ENCODE results near the gene LGI2.
"Not testable (repeated sequence)": the region's sequence is repeated elsewhere in the genome, so short reads cannot be mapped to it uniquely, and the experiment has no call there.

LGI2 gene, protein sequence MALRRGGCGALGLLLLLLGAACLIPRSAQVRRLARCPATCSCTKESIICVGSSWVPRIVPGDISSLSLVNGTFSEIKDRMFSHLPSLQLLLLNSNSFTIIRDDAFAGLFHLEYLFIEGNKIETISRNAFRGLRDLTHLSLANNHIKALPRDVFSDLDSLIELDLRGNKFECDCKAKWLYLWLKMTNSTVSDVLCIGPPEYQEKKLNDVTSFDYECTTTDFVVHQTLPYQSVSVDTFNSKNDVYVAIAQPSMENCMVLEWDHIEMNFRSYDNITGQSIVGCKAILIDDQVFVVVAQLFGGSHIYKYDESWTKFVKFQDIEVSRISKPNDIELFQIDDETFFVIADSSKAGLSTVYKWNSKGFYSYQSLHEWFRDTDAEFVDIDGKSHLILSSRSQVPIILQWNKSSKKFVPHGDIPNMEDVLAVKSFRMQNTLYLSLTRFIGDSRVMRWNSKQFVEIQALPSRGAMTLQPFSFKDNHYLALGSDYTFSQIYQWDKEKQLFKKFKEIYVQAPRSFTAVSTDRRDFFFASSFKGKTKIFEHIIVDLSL

DNA sequence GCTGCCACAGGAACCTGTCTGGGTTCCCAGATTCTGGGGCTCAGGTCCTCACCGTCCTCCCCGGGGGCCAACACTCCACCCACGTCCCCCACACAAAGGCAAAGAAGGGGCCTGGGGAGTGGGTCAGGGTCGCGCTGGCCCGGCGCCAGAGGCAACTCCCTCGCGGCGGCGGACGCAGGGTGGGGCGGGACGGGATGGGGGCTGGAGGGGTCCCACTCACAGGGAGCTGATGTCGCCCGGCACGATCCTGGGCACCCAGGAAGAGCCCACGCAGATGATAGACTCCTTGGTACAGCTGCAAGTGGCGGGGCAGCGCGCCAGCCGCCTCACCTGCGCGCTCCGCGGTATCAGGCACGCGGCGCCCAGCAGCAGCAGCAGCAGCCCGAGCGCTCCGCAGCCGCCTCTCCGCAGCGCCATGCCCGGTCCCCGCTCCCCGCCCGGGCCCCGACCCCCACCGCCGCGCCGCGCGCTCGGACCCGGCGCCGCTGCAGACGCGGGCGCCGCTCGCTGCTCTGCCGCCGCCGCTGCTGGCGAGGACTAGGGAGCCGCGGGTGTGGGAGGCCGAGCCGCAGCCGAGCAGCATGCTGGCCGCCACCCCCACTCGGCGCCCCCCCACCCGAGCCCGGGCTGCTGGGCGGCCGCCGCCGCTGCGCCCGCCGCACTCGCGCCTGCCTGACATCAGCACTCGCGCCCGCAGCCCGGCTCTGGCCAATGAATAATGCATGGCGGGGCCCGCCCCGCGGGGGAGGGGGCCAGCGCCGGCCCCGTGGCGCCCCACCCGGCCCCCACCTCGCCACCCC, at the start of gene LGI2:
Gene LGI2, minus strand, starts transcription at position 670 of the 800 bp plus-strand sequence. Its CDS starts 253 bp downstream, at position 417.
- no peak for DNase-seq

- no peak for DNase-seq
Measured at GRCh38 chr4:25078523-25078922, 47.8 kb upstream of the LGI2 start.

GRCh38 chr4:25076625-25077398, 46.1 kb upstream of the LGI2 start:
- no peak for DNase-seq

- no peak for DNase-seq
Measured at GRCh38 chr4:25075851-25076250, 45.1 kb upstream of the LGI2 start.

- DNase-seq, result no peak
Measured at GRCh38 chr4:25075129-25075528, 44.4 kb upstream of the LGI2 start.

DNA sequence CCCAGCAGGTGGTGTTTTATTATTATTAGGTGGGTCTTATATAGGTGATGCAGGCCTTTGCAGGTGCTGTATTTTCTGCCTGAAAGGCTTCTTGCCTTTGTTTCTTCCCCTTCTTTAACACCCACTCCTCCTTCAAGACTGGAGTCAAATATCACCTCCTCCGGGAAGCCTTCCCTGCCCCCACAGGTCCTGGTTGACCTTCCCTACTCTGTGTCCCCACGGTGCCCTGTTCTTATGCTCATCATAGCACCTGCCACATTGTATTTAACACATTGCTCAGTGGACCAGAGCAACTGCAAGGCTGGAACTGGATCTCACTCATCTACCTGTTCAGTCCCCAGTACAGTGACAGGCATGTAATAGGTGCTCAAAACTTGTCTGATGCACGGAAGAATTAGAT, 39.8 kb upstream of the LGI2 start:
- no peak for DNase-seq

DNA sequence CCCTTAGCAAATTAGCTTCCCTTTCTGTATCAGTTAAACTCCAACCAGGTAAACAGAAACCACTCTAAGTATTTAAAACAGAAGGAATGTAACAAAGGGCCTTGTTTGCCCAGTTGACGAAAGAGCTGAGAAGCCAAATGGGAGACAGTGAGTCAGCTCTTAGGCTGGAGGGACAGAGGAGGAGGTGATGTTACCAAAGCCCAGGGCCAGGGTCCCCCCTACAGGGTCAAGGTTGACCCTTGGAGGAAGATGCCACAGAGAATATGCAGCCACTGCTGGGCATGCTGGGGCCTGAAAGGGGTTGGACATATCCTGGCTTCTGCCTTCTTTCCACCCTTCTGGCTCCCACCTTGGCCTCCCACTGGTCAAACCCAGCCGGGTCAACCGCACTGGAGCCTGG, 38.3 kb upstream of the LGI2 start:
- no peak for DNase-seq

- no peak for DNase-seq
Measured at GRCh38 chr4:25068386-25068785, 37.6 kb upstream of the LGI2 start.

- DNase-seq, result no peak
Measured at GRCh38 chr4:25065932-25066590, 35.3 kb upstream of the LGI2 start.

DNA sequence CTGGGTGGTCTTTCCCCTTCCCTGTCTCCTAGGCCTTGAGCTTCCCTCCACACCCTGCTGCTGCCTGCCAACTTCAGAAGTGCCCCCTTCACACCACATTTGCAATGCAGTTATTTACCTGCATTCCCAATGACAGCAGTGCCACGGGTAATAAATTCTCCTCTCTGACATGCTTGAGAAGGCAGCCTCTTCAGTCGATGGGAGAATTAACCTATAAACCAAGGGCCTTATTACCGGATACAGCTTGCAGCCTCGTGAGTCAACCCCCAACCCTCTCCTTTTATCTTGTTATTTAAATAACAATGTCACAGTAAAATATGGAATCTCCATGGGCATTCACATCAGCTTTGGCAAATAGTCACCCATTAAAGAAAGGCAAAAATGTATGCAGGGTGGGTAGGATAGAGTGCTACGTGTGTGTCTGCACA, 34.7 kb upstream of the LGI2 start:
- no peak for DNase-seq

GRCh38 chr4:25064447-25064846, 33.7 kb upstream of the LGI2 start:
- DNase-seq, result not testable (repeated sequence)

DNA sequence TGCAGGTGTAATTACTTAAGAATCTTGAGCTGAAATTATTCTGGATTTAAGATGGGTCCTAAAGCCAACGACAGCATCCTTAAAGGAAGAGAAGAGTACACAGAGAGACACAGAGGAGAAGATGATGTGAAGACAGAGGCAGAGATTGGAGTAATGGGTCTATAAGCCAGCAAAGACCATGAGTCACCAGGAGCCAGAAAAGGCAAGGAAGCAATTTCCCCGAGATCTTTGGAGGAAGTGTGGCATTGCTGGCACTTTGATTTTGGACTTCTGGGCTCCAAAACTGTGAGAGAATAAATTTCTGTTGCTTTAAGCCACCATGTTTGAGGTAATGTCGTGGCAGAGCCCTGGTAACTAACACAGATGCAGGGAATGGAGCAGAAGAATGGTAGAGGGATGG, 32.4 kb upstream of the LGI2 start:
- DNase-seq, result no peak

DNA sequence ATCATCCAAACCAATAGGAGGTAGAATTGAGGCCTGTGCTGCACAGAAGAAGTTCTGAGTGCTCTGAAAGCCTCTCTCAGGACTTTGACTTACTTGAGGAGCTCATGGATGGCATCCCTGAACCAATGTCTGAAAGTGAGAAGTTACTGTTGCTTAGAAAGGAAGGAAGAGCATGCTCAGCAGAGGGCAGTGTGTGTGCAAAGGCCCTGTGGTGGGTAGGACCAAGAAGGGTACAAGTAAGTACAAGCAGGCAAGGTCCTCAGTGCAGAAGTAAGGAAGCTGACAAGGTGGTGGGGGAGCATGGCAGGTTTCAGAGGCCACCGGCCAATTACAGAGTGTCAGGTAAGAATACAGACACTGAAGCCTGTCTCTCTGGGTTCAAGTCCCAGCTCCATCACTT, 31.4 kb upstream of the LGI2 start:
- DNase-seq, result no peak

DNA sequence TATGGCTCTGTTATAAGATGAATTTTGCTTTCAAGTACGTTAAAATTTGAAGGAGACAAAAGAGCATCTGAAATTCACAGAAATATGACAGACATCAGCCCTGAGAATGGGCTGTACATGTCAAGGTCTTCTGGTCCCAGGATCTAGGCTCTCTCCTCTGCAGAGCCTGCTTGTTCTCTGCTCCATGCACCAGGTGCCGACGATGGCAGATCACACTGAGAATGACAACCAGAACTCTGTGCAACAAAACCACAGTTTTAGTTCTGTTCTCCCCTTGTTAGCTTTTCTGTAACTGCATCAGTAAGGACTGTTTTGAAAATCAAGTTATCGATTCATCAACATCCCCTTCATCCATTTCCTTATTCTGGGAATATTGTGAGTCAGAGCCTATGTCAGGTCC, 30.9 kb upstream of the LGI2 start:
- DNase-seq, result no peak

DNA sequence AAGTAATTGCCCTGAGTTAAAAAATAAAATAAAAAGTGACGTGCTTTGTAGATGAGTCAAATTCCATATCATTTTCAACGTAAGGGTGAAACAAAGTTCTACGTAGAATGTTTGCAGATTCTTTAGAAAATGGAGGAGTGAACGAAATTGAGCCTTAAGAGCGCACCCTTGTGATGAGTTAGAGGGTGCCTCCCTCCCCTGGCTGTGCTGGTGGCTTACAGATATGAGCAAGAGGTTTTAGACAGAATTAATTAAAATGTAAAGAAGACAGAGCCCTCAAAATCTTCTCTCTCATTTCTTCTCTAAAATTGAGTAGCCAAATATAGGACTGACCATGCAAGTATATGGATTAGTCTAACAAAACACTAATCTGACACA, 30.2 kb upstream of the LGI2 start:
- DNase-seq, result no peak

GRCh38 chr4:25060241-25060962, 29.7 kb upstream of the LGI2 start:
- no peak for DNase-seq

DNA sequence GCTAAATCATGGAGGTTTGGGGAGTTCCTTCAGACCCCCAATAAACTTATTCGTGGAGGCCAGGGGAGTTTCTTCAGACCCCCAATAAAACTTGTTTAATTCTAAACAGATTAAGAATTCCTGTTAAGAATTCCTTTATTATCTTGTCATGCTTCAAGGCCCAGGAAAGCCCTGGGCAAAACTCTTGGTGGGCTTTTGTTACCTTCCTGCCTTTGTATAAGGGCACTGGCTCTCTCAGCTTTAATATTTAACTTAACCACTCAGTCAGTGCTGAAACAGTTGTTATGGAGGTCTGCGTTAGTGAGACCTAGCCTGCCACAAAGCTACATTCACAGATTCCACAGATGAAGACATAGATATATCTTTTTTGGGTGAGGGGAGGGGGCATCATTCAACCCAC, 29.0 kb upstream of the LGI2 start:
- no peak for DNase-seq

GRCh38 chr4:25058796-25059195, 28.1 kb upstream of the LGI2 start:
- no peak for DNase-seq

DNA sequence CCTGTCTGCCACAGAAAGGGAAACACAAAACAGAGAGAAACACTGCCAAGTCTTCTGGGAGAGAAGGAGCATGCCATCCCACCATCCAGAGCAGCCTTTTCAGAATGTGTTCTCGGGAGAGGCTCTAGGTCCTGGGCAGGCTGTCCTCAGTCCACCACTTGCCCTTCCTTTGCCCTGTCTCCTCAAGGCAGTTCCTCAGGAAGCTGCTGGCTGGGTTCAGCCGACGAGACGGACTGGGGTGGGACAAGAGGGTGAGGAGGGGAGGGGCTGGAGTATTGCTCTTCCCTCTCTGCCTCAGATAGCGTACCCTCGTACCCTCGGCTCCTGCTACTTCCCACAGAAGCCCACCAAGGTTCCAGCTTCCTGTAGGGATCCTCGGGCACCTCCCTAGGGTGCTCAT, 26.6 kb upstream of the LGI2 start:
- no peak for DNase-seq

GRCh38 chr4:25052037-25052436, 21.3 kb upstream of the LGI2 start:
- not testable (repeated sequence) for DNase-seq

DNA sequence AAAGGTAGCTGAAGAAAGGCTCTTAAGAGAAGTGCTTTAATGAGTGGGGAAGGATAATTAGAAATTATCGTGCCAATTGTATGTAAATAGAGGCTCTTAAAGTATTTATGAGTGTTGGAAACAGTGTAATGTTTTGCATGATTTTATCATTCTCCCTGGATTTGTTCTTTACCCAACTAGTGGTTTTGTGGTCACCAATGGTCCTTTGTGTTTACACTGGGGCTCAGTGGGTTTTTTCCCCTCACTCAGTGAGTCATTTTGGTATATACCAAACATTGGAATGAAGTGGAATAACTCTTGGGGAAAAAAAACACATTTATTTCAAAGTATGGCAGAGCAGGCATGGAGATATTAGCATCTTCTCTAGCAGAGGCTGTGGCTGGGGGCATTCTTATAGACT, 20.8 kb upstream of the LGI2 start:
- no peak for DNase-seq

Measured in stimulated activated naive CD4-positive, alpha-beta T cell (primary cell).